IPS-18c (cell line): Measurements from ENCODE around the gene ZSCAN5B.
"Not testable (repeated sequence)": the region's sequence is repeated elsewhere in the genome, so short reads cannot be mapped to it uniquely, and the experiment has no call there.

Experiments used
- H3K4me3 ChIP-seq: 2 replicates; pipeline ENCODE4 v1.7.0; 2013; ENCODE audit warnings: low read depth, mild to moderate bottlenecking, low read length, moderate library complexity; ENCODE audit not compliant: insufficient read depth
- H3K9me3 ChIP-seq: one replicate; pipeline ENCODE4 v1.6.1; 2013; ENCODE audit warnings: mild to moderate bottlenecking, low read length, moderate library complexity; ENCODE audit not compliant: control insufficient read depth, insufficient read depth

Gene ZSCAN5B

DNA sequence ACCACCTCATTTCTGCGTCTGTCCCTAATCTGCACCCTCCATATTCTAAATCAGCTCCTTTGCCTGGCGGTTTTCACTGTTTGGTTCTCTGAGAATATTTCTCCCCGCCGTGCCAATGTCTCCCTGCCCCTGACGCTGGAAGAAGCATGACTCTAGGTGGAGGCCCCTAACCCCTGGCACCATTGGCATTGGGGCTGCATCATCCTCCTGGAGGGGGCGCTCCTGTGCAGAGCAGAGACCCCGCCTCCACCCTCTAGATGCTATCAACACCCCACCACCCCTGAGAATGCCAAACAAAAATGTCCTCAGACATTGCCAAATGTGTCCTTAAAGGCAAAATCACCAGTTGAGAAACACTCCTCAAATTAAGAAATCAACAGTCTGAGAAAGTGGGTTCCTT is 6.5 kb downstream of the ZSCAN5B start:
- H3K9me3 ChIP-seq = no peaks in the 10 kb centered on the region
- H3K4me3 ChIP-seq = no peak overlapping the region

DNA sequence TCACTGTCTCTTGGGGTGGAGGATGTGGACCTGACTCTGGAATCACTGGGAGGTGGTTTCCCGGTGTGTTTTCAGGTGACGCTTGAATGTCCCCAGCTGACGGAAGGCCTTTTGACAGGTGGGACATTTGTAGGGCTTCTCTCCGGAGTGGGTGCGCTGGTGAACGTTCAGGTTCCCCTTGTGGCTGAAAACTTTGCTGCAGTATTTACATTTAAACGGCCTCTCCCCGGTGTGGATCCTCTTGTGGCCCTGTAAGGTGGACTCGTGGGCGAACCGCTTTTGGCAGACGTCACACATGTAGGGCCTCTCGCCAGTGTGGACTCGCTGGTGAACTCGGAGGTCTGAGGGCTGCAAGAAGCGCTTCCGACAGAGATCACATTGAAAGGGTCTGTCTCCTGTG is 7.8 kb downstream of the ZSCAN5B start:
- Histone ChIP-seq H3K9me3 (no peaks in the 10 kb centered on the region), H3K4me3 (no peak overlapping the region)

- H3K9me3 ChIP-seq = no peaks in the 10 kb centered on the region
- no peak overlapping the region for H3K4me3 ChIP-seq
Observed at GRCh38 chr19:56177564-56178243, 19.9 kb downstream of the ZSCAN5B start.

DNA sequence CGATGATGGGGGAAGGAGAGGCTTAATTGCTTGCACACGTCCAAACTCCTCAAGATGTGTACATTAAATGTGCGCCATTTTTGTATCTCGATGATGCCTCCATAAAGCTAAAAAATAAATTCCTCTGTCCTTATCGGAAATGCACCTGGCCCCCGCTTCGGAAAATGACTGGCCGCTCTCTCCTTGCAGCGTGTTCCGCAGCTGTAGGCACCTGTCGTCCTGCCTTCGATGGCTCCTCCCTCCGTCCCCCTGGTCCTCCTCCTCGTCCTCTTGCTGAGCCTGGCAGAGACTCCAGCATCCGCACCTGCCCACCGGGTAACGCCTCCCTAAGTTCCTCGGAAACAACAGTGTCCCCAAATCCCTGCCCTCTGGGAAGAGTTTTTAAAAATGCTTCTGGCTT is 20.7 kb downstream of the ZSCAN5B start:
- H3K9me3 ChIP-seq = no peaks in the 10 kb centered on the region
- no peak overlapping the region for H3K4me3 ChIP-seq

GRCh38 chr19:56176310-56176709 is 21.3 kb downstream of the ZSCAN5B start:
- not testable (repeated sequence) for H3K9me3 ChIP-seq

GRCh38 chr19:56175861-56176307 is 21.7 kb downstream of the ZSCAN5B start, which contains the start of gene GALP:
Gene GALP (plus strand): TSS chr19:56176008. CDS start chr19:56177109, 1,101 bp downstream.
- H3K9me3 ChIP-seq, H3K4me3 ChIP-seq: not testable (repeated sequence)

More at GRCh38 chr19:56176310-56176709, 21.3 kb downstream of the ZSCAN5B start:
- not testable (repeated sequence) for H3K4me3 ChIP-seq

DNA sequence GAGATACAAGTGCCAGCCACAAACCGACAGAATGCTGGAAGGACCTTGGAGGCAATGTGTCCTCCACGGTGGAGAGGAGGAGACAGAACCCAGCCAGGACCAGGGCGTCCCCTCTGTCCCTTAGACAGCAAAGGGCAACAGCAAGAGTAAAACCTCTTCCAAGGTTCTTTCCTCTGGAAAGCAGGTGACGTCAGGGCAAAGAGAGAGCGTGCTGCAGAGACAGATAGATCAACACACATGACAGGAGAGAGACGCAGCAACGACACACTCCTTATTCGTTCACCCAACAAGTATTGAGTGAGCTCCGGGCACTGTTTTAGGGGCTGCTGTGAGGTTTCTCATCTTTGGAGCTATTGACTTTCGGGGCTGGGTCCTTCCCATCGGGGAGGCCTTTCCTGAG is 23.0 kb downstream of the ZSCAN5B start:
- no peaks in the 10 kb centered on the region for H3K9me3 ChIP-seq
- H3K4me3 ChIP-seq = no peak overlapping the region

DNA sequence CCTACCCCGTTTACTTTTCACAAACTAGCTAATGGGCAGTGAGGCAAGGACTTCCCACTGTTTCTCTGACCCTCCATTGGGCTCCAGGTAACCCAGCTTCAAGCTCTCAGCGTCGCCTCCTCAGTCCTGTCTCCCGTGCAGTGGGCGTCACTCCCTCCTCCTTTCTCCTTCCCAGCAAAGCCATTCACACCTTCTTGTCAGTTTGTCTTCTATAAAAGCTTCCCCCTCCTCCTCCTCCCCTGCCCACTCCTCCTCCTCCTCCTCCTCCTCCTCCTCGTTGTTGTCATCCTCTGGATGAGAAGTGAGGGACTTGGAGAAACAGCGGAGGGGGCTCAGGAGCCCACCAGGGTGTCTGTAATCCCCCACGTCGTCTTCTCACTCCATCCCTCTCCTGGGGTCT is 23.5 kb downstream of the ZSCAN5B start:
- H3K9me3 ChIP-seq = no peaks in the 10 kb centered on the region
- no peak overlapping the region for H3K4me3 ChIP-seq

DNA sequence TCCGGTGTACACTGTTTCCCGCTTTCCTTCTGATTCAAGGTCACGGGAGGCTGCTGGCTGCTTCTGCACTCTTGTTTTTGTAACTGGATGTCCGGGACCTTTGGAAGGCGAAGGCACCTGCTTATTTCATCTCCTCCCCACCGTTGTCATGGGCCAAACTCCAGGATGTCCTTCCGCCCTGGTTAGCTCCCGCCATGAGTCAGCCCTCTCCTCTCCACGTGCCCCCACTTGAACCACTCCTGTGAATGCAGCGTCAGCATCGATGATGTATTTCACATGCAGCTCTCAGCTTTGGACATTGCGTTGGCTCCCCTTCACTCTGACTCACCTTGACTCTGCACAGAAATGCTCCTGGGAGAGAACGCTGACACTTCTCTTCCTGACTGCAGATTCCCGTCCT is 27.3 kb downstream of the ZSCAN5B start:
- H3K9me3 ChIP-seq = no peaks in the 10 kb centered on the region
- no peak overlapping the region for H3K4me3 ChIP-seq

DNA sequence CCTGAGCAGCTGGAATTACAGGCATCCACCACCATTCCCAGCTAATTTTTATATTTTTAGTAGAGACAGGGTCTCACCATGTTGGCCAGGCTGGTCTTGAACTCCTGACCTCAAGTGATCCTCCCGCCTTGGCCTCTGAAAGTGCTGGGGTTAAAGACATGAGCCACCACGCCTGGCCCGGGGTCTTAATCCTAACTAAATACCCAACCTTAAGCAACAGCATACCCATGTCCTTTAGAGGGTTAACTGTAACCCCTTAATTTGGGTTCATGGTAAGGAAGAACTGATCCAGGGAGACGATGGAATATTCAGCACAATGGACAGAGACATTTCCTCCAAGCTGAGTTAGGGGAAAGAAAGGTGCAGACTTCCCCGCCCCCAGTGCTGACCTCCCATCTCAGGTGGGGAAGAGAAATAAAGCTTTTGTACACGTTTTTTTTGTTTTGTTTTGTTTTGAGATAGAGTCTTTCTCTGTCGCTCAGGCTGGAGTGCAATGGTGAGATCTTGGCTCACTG is 30.5 kb downstream of the ZSCAN5B start:
- H3K4me3 ChIP-seq = no peak overlapping the region
- H3K9me3 ChIP-seq = no peaks in the 10 kb centered on the region

DNA sequence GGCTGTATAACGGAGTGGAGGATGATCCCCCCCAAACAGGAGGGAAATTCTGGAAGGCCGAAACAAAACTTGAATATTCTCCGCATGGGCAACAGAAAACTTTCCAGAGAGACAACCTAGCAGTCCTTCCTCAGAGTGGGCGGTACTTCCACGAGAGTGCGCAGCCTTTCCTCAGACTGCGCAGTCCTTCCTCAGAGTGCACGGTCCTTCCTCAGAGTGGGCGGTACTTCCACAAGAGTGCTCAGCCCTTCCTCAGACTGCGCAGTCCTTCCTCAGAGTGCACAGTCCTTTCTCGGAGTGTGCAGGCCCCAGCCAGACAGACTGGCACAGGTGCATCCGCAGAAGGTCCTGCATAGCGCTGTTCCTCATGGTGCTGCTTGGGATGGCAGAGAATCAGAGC is 34.5 kb downstream of the ZSCAN5B start:
- Histone ChIP-seq H3K9me3 (no peaks in the 10 kb centered on the region), H3K4me3 (no peak overlapping the region)

DNA sequence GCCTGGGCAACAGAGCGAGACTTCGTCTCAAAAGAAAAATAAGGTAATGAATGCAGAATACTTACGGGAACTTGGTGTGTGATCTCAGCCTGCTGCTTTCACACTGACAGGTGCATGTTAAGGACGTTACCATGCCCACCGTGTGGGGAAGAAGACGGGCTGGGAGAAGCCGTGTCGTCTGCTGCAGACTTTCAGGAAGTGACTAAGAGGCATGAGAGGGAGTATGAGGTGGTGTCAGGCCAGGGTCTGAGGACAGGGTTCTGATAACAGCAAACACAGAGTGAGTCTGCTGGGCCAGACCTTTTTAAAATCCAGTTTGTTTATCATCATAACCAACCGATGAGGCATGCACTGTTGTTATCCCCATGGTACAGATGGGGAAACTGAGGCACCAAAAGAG is 35.3 kb downstream of the ZSCAN5B start:
- Histone ChIP-seq H3K9me3 (no peaks in the 10 kb centered on the region), H3K4me3 (no peak overlapping the region)

- Histone ChIP-seq H3K4me3 (no peak overlapping the region; the same call in 1 of the 2 replicates), H3K9me3 (no peaks in the 10 kb centered on the region)
Observed at GRCh38 chr19:56161534-56161933, 36.0 kb downstream of the ZSCAN5B start.

- no peak overlapping the region for H3K4me3 ChIP-seq
- no peaks in the 10 kb centered on the region for H3K9me3 ChIP-seq
Observed at GRCh38 chr19:56159622-56160271, 37.8 kb downstream of the ZSCAN5B start.

DNA sequence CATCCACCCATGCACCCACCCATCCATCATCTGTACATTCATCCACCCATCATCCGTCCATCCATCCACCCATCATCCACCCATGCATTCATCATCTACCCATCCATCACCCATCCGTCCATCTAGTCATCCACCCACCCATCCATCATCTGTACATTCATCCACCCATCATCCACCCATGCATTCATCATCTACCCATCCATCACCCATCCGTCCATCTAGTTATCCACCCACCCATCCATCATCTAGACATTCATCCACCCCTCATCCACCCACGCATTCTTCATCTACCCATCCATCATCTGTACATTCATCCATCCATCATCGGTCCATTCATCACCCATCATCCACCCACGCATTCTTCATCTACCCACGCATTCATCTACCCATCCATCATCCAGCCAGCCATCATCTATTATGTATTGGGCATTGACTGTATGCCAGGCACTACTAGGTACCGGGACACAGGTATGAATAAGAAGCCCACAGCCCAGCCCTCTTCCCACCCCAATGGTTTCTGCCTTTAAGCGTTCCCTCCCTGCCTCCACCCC is 38.5 kb downstream of the ZSCAN5B start:
- Histone ChIP-seq H3K9me3 (no peaks in the 10 kb centered on the region), H3K4me3 (no peak overlapping the region)

DNA sequence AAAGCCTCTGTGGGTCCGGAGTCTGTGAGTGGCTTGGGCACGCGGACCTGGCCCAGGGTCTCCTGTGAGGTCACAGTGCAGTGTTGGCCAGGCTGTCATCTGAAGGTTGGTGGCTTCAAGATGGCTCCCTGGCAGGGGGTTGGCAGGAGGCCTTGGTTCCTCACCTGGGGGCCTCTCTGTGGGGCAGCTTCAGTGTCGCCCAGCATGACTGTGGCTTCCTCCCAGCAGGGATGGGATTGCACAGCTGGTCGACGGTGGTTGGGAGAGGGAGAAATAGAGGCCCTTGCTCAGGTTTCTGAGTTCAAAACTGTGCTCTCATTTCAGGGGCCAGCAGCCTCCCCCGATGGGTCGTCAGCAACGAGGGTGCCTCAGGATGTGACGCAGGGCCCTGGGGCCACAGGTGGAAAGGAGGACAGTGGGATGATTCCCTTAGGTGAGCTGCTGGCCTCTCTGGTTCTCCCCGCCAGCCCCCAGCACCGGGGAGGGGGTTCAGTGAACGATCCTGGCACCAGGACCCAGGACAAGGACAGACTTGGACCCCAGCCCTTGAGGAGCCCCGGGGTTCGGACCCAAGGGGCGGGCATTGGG is 39.3 kb downstream of the ZSCAN5B start:
- no peak overlapping the region for H3K4me3 ChIP-seq
- no peaks in the 10 kb centered on the region for H3K9me3 ChIP-seq

DNA sequence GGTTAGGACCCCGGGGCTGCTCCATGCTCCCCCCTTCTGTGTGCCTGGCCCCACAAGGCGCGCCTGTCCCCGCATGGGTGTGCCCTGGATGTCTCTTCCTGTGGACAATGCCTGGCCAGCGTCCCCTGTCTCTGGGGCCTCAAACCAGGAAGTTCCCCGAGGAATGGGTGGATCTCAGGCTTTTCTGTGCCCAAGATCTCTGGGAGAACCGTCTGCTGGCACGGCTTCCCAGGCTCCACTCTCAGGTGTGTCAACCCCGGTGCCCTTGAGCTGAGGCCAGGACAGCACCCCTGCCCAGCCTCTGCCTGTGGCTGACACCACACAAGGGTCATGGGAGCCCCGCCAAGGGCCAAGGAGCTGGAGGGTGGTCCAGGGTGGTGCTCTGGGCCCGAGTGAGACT is 40.8 kb downstream of the ZSCAN5B start:
- Histone ChIP-seq H3K4me3 (no peak overlapping the region), H3K9me3 (no peaks in the 10 kb centered on the region)
